NCI-H1105 (cell line): Measurements from ENCODE around the gene LGALS3.
A peak's percentile ranks its signal among the peaks of the same experiment; 100 is the strongest.

Source experiments
- DNase-seq: peaks from one replicate; lab custom pipeline; 2025; lab: John Stamatoyannopoulos, UW

Gene LGALS3

DNA sequence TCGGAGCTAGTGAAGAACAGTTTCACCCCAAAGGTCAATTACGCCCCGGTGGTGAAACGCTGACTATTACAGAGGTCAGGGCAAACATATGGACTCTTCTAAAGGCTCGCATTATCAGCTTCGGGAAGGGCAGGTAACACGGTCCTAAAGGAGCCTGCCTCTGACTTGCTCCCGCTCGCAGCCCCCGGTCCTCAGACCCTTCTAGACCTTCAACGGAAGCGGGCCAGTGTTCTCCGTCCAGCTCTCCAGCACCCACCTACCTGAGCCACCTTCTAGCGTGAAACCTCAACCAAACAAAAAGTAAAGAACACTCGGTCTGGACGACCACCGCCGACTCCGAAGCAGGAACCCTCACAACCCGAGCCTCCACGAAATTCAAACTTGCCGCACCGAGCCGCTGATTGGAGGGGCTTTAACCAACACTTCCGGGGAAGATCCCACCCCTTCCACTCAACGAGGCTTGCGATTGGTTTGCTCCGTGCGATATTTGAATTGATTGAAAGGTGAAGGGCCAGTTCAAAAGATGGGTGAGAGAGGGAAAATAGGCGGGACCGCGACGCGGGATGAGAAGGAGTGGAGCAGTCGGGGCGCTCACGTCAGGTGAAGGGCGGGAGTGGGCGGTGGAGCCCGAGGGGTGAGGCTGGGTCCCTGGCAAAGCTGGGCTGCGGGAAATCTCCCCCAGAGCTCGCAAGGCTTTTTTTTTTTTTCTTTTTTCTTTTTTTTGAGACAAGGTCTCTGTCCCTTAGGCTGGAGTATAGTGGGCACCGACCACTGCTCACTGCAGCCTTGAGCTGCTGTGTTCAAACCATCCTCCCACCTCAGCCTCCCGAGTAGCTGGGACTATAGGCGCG, 62.4 kb downstream of the LGALS3 start, which contains the start of gene DLGAP5:
Gene DLGAP5, minus strand, starts transcription at position 383 of the 851 bp plus-strand sequence. CDS start 2,406 bp downstream, outside the sequence.
- peak; percentile 99 for DNase-seq

DNA sequence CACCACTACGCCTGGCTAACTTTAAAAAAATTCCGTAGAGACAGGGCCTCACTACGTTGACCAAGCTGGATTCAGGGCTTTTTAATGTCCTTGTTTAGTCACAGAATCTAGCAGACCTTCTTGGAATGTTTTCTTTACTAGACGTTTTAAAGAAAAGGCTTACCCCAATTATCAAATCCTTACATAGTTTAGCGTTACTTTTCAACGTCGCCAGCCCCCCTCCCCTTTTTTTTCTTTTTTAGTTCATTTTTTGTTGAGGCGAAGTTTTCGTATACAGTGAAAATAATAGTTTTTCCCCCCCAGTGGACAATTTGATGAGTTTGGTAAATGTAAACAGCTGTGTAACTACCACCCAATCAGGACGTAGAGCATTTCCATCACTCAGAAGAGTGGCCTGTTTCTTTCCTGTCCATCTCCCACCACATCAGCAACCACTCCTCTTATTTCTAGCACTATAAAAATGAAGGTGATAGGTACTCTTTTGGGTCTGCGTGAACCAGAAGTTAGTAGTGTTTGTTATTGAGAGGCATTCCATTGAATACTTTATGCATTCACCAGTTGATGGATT, 63.1 kb downstream of the LGALS3 start:
- DNase-seq = no peak

DNA sequence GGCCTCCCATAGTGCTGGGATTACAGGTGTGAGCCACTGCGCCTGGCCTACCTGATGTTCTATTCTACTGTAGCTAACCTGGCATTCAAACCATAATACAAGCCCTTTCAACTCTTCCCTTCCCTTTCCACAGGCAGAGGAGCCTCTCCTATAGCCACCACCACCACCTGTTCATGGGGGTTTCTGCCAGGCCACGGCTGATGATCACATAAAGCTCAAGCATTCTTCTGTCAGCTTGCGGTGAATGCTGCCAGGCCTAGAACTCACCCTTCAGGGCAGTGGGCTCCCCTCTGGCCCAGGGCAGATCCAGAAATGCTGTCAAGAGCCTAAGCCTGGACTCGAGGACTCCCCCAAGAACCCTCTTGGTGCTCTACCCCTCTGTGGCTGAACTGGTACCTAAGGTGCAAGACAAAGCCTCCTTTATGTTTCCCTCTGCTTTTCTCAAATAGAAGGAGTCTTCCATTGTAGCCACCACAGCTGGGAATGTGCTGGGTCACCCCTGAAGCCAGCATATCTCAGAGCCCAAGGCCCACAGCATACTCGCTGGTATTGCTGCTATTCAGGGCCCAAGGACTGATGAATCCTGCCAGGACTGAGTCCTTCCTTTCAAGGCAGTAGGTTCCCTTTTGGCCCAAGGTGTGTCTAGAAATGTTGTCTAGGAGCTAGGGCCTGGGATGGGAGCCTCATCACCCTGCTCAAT, 65.8 kb downstream of the LGALS3 start:
- DNase-seq = no peak
